Caki2 (cell line): ENCODE results near the gene MEIOSIN. TPM values are rescaled to one million over a fixed set of nuclear protein-coding genes. Genes with fewer than 3 reads are reported as not detected.
"Not testable (repeated sequence)": the region's sequence is repeated elsewhere in the genome, so short reads cannot be mapped to it uniquely, and the experiment has no call there.

ENCODE experiments used
- DNase-seq: peaks from one replicate; pipeline ENCODE4 v3.0.0-alpha.2; 2015; ENCODE audit warnings: low read depth
- in situ Hi-C: cut with HindIII; loops from 2 replicates; pipeline ENCODE4 v1.10.0; 2016; ENCODE audit warnings: low sequenced_read_pairs, low pct_unique_long_range_greater_than_20kb, mixed read lengths
- total RNA-seq: library from RNA; depleted of rRNA; stranded (reverse); fragments of >200 nt; shearing (Covaris generic); gene quantifications from 2 replicates; pipeline ENCODE4 v1.2.3, GENCODE V29; 2014; ENCODE audit warnings: low replicate concordance; rRNA removed

MEIOSIN gene
- total RNA-seq = 0.35 TPM in 1 of 2 replicates, not detected in the other

- in situ Hi-C loops = no loop called here
- DNase-seq = no peak
Measured at GRCh38 chr19:45733160-45733810, at the start of gene MEIOSIN. Gene MEIOSIN, plus strand, starts transcription at chr19:45733439. Its CDS starts 1,938 bp downstream, at chr19:45735377.

GRCh38 chr19:45685045-45685444, 48.2 kb upstream of the MEIOSIN start:
- in situ Hi-C loops = not testable (repeated sequence)

GRCh38 chr19:45687599-45687998, 45.6 kb upstream of the MEIOSIN start:
- no peak for DNase-seq
- in situ Hi-C loops = no loop called here

More at GRCh38 chr19:45685045-45685444, 48.2 kb upstream of the MEIOSIN start:
- DNase-seq = not testable (repeated sequence)

GRCh38 chr19:45691516-45692186, 41.6 kb upstream of the MEIOSIN start, which contains the start of gene SNRPD2:
Gene SNRPD2, minus strand, starts transcription at chr19:45691953. Its CDS starts 65 bp downstream, at chr19:45691888.
- peak; percentile 98 for DNase-seq
- in situ Hi-C loops = no loop called here

DNA sequence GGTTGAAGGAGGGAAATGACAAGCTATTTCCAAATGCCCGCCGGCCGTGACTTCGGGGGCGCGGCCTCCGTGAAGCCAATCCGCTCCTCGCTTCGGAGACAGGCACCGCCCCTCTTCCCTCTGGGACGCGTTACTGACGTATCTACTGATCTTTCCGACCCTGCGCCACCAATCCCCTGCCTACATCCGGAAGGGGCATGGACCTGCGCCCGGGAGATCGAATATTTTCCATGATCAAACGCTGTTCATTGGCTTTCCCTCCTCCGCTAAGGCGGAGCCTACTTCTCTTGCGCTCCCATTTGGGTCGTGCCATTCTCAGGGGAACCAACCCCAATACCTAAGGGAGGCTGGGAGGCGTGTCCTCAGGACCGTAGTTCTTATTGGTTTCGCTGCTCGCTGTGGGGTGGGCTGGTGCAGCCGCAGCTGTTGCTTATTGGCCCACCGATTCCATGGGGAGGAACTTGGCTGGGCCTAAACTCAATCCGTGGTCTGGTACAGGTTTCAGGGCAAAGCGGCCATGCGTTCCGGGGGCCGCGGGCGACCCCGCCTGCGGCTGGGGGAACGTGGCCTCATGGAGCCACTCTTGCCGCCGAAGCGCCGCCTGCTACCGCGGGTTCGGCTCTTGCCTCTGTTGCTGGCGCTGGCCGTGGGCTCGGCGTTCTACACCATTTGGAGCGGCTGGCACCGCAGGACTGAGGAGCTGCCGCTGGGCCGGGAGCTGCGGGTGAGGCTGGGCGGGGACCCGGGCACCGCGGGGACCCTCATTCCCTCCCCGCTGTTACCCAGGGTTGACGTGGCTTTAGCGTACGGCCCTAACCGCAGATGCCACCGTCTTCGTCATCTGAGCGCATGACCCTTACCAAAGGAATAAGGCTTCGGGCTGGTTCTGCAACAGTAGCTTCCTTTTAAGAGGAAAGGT, 40.8 kb upstream of the MEIOSIN start, which contains the start of gene QPCTL:
QPCTL (plus strand) TSS at position 480 of the 919 bp plus-strand sequence; CDS start at position 518, 38 bp downstream.
- in situ Hi-C loops = no loop called here
- peak; percentile 100 for DNase-seq

DNA sequence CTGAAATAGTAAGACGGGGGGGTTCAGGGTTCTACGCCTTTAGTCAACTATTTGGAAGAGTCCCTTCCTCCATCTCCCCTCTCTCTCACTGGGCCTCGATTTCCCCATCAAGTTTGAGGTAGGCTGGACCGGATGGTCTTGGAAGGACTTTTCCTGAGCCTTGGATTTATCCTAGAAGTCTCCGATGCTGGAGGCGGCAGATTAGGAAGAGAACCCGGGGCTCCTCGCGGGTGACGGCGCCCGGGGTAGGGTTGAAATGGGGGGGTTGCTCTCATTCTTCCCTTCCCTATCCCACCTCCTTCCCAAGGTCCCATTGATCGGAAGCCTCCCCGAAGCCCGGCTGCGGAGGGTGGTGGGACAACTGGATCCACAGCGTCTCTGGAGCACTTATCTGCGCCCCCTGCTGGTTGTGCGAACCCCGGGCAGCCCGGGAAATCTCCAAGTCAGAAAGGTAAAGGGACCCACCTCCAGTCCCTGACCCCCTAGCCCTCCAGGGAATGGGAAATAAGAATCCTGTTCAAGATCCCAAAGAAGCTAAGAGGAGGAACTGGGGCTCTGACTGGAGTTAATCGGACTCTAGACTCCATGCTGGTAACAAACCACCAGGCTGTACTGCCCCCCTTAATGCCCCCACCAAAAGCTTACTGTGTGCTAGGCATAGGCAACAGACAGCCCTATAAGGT, 40.0 kb upstream of the MEIOSIN start:
- in situ Hi-C loops = no loop called here
- peak; percentile 80 for DNase-seq

- in situ Hi-C loops = no loop called here
- DNase-seq = no peak
Measured at GRCh38 chr19:45701676-45702075, 31.6 kb upstream of the MEIOSIN start.

GRCh38 chr19:45705115-45705514, 28.1 kb upstream of the MEIOSIN start:
- in situ Hi-C loops = no loop called here
- DNase-seq = no peak

DNA sequence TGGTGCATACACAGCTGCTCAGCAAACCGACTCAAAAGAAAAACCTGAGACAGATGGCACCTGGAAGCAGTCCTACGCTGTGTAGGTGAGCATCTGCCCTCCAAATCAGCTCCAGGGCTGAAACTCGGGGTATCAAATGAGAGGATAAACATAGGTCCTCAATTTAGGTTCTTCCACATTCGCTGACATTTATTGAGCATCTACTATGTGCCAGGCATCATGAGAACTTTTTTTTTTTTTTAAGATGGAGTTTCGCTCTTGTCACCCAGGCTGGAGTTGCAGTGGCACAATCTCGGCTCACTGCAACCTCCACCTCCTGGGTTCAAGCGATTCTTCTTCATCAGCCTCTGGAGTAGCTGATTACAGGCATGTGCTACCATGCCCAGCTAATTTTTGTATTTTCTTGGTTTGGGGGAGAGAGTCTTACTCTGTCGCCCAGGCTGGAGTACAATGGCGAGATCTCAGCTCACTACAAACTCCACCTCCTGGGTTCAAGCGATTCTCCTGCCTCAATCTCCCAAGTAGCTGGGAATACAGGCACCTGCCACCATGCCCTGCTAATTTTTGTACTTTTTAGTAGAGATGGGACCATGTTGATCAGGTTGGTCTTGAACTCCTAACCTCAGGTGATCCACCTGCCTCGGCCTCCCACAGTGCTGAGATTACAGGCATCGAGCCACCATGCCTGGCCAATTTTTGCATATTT, 27.4 kb upstream of the MEIOSIN start:
- DNase-seq = no peak
- in situ Hi-C loops = no loop called here

GRCh38 chr19:45710356-45711130, 22.7 kb upstream of the MEIOSIN start:
- DNase-seq = no peak
- in situ Hi-C loops = no loop called here

DNA sequence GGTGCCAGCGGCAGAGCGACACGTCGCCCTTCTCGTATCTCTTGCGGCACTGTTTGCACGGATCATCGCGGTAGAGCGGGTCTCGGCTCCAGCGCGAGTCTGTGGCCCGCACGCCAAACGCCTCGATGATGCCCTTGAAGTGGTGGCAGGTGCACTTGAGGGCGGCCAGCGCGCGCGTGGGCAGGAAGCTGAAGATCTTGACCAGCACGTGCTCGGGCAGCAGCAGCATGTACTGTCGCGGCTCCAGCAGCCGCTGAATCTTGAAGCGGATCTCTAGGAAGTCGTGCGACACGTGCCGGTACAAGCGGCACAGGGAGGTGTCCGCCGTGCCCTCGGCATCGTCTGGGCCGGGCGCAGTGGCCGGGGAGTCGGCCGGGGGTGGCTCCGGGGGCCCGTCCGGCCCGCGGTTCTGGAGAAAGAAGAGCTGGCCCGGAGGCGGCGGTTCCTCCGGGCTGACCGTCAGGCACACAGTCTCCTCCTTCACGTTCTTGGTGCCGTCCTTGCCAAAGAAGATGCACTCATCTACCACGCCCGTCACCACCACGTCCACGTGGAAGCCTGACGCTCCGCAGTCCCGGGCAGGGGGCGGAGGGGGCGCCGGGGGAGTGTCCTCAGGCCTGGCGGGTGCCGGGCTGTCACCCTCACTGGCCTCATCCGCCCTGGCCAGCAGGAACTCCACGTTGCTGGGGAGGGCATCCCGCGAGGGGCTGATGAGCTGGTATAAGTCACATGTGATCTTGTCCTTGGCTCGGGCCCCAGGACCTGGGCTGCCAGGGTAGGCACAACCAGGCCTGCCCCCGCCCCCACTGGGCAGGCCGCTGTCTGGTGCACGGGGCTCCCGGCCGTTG, 21.2 kb upstream of the MEIOSIN start:
- DNase-seq = no peak
- in situ Hi-C loops = no loop called here

DNA sequence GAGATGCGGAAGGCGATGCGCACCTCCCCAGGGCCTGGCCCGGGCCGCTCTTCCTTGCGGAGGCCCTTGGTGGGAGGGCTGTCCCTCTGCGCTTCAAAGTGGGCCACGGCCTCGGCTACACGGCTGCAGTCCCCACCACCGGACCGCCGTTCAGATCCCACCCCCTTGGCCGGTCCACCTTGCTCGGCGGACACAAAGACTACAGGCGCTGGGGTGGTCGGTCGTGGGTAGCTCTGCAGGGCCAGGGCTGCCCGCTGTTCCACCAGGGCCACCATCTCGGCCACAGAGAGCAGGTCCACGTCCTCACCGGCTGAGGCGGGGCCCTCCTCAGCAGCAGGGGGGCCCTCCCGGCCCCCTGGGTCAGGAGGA, 20.6 kb upstream of the MEIOSIN start:
- no peak for DNase-seq
- in situ Hi-C loops = no loop called here

GRCh38 chr19:45713141-45713540, 20.1 kb upstream of the MEIOSIN start:
- in situ Hi-C loops = no loop called here
- DNase-seq = no peak

DNA sequence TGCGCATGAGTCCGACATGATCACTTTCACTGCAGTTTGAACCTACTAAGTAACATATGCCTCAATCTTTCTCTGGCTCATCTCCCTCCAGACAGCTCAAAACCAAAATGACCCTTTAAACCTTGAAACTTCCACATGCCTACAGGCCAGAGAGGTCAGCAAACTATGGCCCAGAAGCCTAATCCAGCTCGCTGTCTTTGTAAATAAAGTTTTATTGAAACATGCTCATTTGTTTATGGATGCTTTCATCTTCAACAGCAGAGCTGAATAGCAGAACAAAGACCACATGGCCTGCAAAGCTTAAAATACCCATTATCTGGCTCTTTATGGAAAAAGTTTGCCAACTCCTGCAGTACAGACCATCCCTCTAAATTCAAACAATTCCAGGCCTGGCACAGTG, 18.1 kb upstream of the MEIOSIN start:
- in situ Hi-C loops = no loop called here
- DNase-seq = no peak

DNA sequence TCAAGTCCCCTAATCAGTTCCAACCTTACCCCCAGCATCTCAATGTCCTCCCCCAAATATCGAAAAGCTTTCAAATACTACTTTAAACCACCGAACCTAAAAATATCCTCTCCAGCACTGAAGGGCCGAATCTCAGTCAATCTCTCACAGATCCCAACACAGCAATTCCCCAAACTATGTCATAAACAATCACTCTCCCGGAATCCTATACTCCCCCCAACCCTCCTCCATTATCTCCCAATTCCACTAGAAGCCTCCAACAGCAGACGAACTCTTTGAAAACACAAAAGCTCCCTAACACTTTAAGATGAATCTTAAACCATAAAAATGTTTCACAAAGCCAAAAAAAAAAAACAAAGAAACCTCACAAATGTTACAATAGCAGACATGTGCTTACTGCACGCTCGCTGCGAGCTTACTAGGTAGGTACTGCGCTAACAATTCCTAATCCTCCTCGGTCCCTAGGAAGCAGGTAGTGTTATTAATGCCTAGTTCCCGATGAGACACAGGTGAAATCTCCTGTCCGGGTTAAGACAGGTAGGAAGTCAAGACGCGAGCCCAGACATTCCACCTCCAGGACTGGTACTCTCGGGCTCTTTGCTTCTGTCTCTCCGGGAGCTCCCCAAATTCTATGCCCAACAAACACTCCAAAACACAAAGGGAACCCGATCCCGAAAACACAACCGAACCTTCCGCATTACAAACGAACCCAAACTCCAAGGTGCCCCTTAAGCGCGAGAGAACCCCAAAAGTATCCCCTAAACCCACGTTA, 16.7 kb upstream of the MEIOSIN start:
- DNase-seq = peak; percentile 40
- in situ Hi-C loops = no loop called here
